HG02884 (cell line): Measurements from ENCODE around the gene UTP15.

Source experiments
- ATAC-seq: cut with Tn5 transposase; IDR thresholded peaks from one replicate; pipeline ENCODE4 v1.9.1; 2021; ENCODE audit warnings: mild to moderate bottlenecking, moderate library complexity; ENCODE audit not compliant: unreplicated experiment

Gene UTP15

GRCh38 chr5:73619606-73620333, 54.2 kb downstream of the UTP15 start:
- ATAC-seq: no peak

- no peak for ATAC-seq
Measured at GRCh38 chr5:73620334-73620687, 54.8 kb downstream of the UTP15 start.

- ATAC-seq: no peak
Measured at GRCh38 chr5:73623060-73623459, 57.5 kb downstream of the UTP15 start.

- ATAC-seq: no peak
Measured at GRCh38 chr5:73623901-73624404, 58.4 kb downstream of the UTP15 start.

- no peak for ATAC-seq
Measured at GRCh38 chr5:73624888-73625287, 59.3 kb downstream of the UTP15 start.

GRCh38 chr5:73625372-73625943, 59.9 kb downstream of the UTP15 start:
- ATAC-seq: no peak

- ATAC-seq: no peak
Measured at GRCh38 chr5:73625944-73626811, 60.6 kb downstream of the UTP15 start, which contains the start of gene ARHGEF28. Gene ARHGEF28, plus strand, starts transcription at chr5:73626196. Its CDS starts 58,656 bp downstream, at chr5:73684852.

- no peak for ATAC-seq
Measured at GRCh38 chr5:73626814-73627313, 61.3 kb downstream of the UTP15 start.

- no peak for ATAC-seq
Measured at GRCh38 chr5:73629456-73629855, 63.9 kb downstream of the UTP15 start.

- no peak for ATAC-seq
Measured at GRCh38 chr5:73630765-73631164, 65.2 kb downstream of the UTP15 start.

GRCh38 chr5:73631500-73631899, 66.0 kb downstream of the UTP15 start:
- no peak for ATAC-seq
